CD14-positive monocyte (primary cell): Measurements from ENCODE around the gene WNT9B. TPM values are rescaled to one million over a fixed set of nuclear protein-coding genes. Genes with fewer than 3 reads are reported as not detected.

ENCODE experiments used
- DNase-seq, 3 donors: peaks; one replicate each; pipeline ENCODE4 v3.0.0-alpha.2; 2011 to 2022
- H2AFZ ChIP-seq: 2 replicates; pipeline ENCODE4 v1.6.0; 2012; ENCODE audit warnings: mild to moderate bottlenecking, low read depth, low read length, inconsistent platforms; ENCODE audit not compliant: insufficient read depth, poor library complexity, severe bottlenecking
- H3K27ac ChIP-seq, 2 donors: 1 replicate in 1 of 2; 2 replicates in 1 of 2; pipeline ENCODE4 v1.5.1; 2012 to 2013; ENCODE audit warnings: low read length in 2 of 2, control low read depth in 1 of 2, inconsistent platforms in 1 of 2, low read depth in 1 of 2, mild to moderate bottlenecking in 1 of 2
- H3K27me3 ChIP-seq, 2 donors: one replicate each; pipeline versions ENCODE4 v1.6.0 to v1.6.1; 2011 to 2013; ENCODE audit warnings: low read length in 2 of 2; ENCODE audit not compliant: control insufficient read depth in 2 of 2, insufficient read depth in 2 of 2
- H3K36me3 ChIP-seq, 2 donors: replicated peaks in 1 of 2; 1 replicate in 1 of 2; 2 replicates in 1 of 2; pipeline versions ENCODE4 v1.5.1 to v1.6.1; 2012 to 2013; ENCODE audit warnings: low read length in 2 of 2, control low read depth in 1 of 2, inconsistent platforms in 1 of 2, mild to moderate bottlenecking in 1 of 2; ENCODE audit not compliant: insufficient read depth in 2 of 2, control insufficient read depth in 1 of 2
- H3K4me1 ChIP-seq, 2 donors: 1 replicate in 1 of 2; 2 replicates in 1 of 2; pipeline versions ENCODE4 v1.5.1 to v1.6.1; 2012 to 2013; ENCODE audit warnings: low read length in 2 of 2, control low read depth in 1 of 2, inconsistent platforms in 1 of 2, mild to moderate bottlenecking in 1 of 2, moderate library complexity in 1 of 2; ENCODE audit not compliant: insufficient read depth in 2 of 2, control insufficient read depth in 1 of 2
- H3K4me2 ChIP-seq: replicated peaks from 2 replicates; pipeline ENCODE3; 2012; ENCODE audit warnings: low read length, moderate library complexity, mild to moderate bottlenecking; ENCODE audit not compliant: poor library complexity, severe bottlenecking; ENCODE audit errors: extremely low read depth
- H3K4me3 ChIP-seq, 3 experiments: fragments of 200-600 bp in 1 of 3; sonication (generic) in 1 of 3; replicated peaks in 1 of 3; 1 replicate in 2 of 3; 2 replicates in 1 of 3; pipeline ENCODE4 v1.5.1; 2011 to 2013; ENCODE audit warnings: low read length in 3 of 3, mild to moderate bottlenecking in 3 of 3, control low read depth in 2 of 3, low read depth in 2 of 3, inconsistent platforms in 1 of 3, moderate library complexity in 1 of 3
- H3K79me2 ChIP-seq: 2 replicates; pipeline ENCODE4 v1.6.0; 2012; ENCODE audit warnings: mild to moderate bottlenecking, control low read depth, inconsistent platforms, low read length, moderate library complexity; ENCODE audit not compliant: insufficient read depth
- H3K9ac ChIP-seq: 2 replicates; pipeline ENCODE4 v1.6.0; 2017; ENCODE audit warnings: low read length, mild to moderate bottlenecking; ENCODE audit not compliant: insufficient read depth, poor library complexity, severe bottlenecking
- H3K9me3 ChIP-seq, 2 donors: replicated peaks in 1 of 2; 1 replicate in 1 of 2; 2 replicates in 1 of 2; pipeline versions ENCODE4 v1.5.1 to v1.6.1; 2012 to 2013; ENCODE audit warnings: low read length in 2 of 2, control low read depth in 1 of 2; ENCODE audit not compliant: control insufficient read depth in 1 of 2, insufficient read depth in 1 of 2
- H4K20me1 ChIP-seq: 2 replicates; pipeline ENCODE4 v1.6.0; 2012; ENCODE audit warnings: mild to moderate bottlenecking, low read length, control low read depth, moderate library complexity; ENCODE audit not compliant: insufficient read depth
- H3K27ac Mint-ChIP-seq, 7 donors: one replicate each; pipeline ENCODE4 v1.8.0; 2020; ENCODE audit warnings: mild to moderate bottlenecking in 7 of 7, mixed read lengths in 7 of 7, moderate library complexity in 6 of 7, inconsistent platforms in 2 of 7
- H3K27me3 Mint-ChIP-seq, 3 donors: one replicate each; pipeline ENCODE4 v1.8.0; 2021 to 2022; ENCODE audit warnings: low read depth in 3 of 3, mild to moderate bottlenecking in 3 of 3, mixed read lengths in 3 of 3, moderate library complexity in 3 of 3, inconsistent platforms in 1 of 3
- H3K36me3 Mint-ChIP-seq, 2 donors: one replicate each; pipeline ENCODE4 v1.8.0; 2020; ENCODE audit warnings: mixed read lengths in 2 of 2, inconsistent platforms in 1 of 2, mild to moderate bottlenecking in 1 of 2
- H3K4me1 Mint-ChIP-seq: one replicate; pipeline ENCODE4 v1.8.0; 2020; ENCODE audit warnings: mild to moderate bottlenecking, mixed read lengths
- H3K4me3 Mint-ChIP-seq, 2 donors: one replicate each; pipeline ENCODE4 v1.8.0; 2020; ENCODE audit warnings: mild to moderate bottlenecking in 2 of 2, mixed read lengths in 2 of 2, moderate library complexity in 1 of 2
- H3K9me3 Mint-ChIP-seq, 7 donors: one replicate each; pipeline ENCODE4 v1.8.0; 2020 to 2022; ENCODE audit warnings: mixed read lengths in 7 of 7, mild to moderate bottlenecking in 6 of 7, moderate library complexity in 6 of 7, inconsistent platforms in 2 of 7
- CTCF ChIP-seq: fragments of 200-600 bp; IDR thresholded peaks from one replicate; pipeline ENCODE4 v1.8.0; 2022; ENCODE audit warnings: antibody characterized with exemption, mild to moderate bottlenecking
- WGBS: methylation state at CpG from one replicate; pipeline ENCODE4 v1.1.5; 2013; ENCODE audit warnings: missing lambda C conversion rate; ENCODE audit not compliant: insufficient coverage; 5-methylcytosine and 5-hydroxymethylcytosine counted together
- intact Hi-C, 2 donors: fragments of 100-400 bp; cut with micrococcal nuclease; formaldehyde crosslinking; loops; one replicate each; pipeline versions ENCODE4 v1.15.0 to v1.15.1; 2023
- polyA plus RNA-seq, 3 donors: library from polyadenylated mRNA; depleted of rRNA in 1 of 3; unstranded in 2 of 3; stranded (reverse) in 1 of 3; fragments of 300-500 nt in 2 of 3; fragments of >200 nt in 1 of 3; fragmentation: Illumina TruSeq in 2 of 3; gene quantifications; 1 replicate in 2 of 3; 2 replicates in 1 of 3; pipeline ENCODE4 v1.2.3, GENCODE V29; 2012 to 2021

WNT9B gene
- polyA plus RNA-seq, 3 donors = 0.19 TPM; not detected in 2

- H3K27me3 ChIP-seq = no peaks in the 10 kb centered on the region
- H3K36me3 ChIP-seq = peaks cover 14 to 30% of the 10 kb centered on the region in 2 donors
- TF ChIP-seq CTCF = no peak
- H3K36me3 Mint-ChIP-seq = peaks cover 19 to 22% of the 10 kb centered on the region in 2 donors
- WGBS = 100% methylated on average over 1 of the region's 5 CpGs
- H3K9me3 Mint-ChIP-seq = peaks cover 0 to 5% (median 3%) of the 10 kb centered on the region in 7 donors
- no peaks in the 10 kb centered on the region for H3K9me3 ChIP-seq
- peaks cover 0 to 5% (median 4%) of the 10 kb centered on the region in 3 donors for H3K27me3 Mint-ChIP-seq
- H3K79me2 ChIP-seq = peaks cover 66% of the 10 kb centered on the region
- peaks cover 14 to 24% of the 10 kb centered on the region in 2 donors for H3K4me1 ChIP-seq
- intact Hi-C loops = no loop called here
- no peak overlapping the region for H3K4me3 ChIP-seq
- peaks cover 33% of the 10 kb centered on the region for H3K4me1 Mint-ChIP-seq
- no peak overlapping the region for H2AFZ ChIP-seq
- H4K20me1 ChIP-seq = peaks cover 58% of the 10 kb centered on the region
- no peak for DNase-seq
- peak overlapping the region in 1 of 2 donors; percentile 16 for H3K4me3 Mint-ChIP-seq
- H3K9ac ChIP-seq = no peak overlapping the region
- peak overlapping the region; percentile 5 for H3K4me2 ChIP-seq
- H3K27ac Mint-ChIP-seq = peak overlapping the region in 2 of 7 donors; percentile 6 to 22
- peak overlapping the region in 1 of 2 donors; percentile 14 for H3K27ac ChIP-seq
Observed at GRCh38 chr17:46925185-46925868, 73.9 kb downstream of the WNT9B start.

- Mint-ChIP-seq H3K4me3 (no peak overlapping the region), H3K27me3 (no peaks in the 10 kb centered on the region), H3K36me3 (peaks cover 50 to 53% of the 10 kb centered on the region in 2 donors), H3K4me1 (peaks cover 27% of the 10 kb centered on the region), H3K27ac (no peak overlapping the region), H3K9me3 (no peaks in the 10 kb centered on the region)
- peaks cover 46 to 63% of the 10 kb centered on the region in 2 donors for H3K36me3 ChIP-seq
- WGBS = 92% methylated on average over 9 of the region's 10 CpGs
- no peak for TF ChIP-seq CTCF
- peaks cover 59% of the 10 kb centered on the region for H4K20me1 ChIP-seq
- H3K9ac ChIP-seq = no peak overlapping the region
- no peak overlapping the region for H3K4me2 ChIP-seq
- intact Hi-C loops = no loop called here
- no peak overlapping the region for H3K27ac ChIP-seq
- no peaks in the 10 kb centered on the region for H3K9me3 ChIP-seq
- no peaks in the 10 kb centered on the region for H3K27me3 ChIP-seq
- H2AFZ ChIP-seq = no peak overlapping the region
- H3K4me1 ChIP-seq = peaks cover 11 to 19% of the 10 kb centered on the region in 2 donors
- H3K79me2 ChIP-seq = peaks cover 58% of the 10 kb centered on the region
- no peak for DNase-seq
- no peak overlapping the region for H3K4me3 ChIP-seq
Observed at GRCh38 chr17:46928467-46929261, 77.3 kb downstream of the WNT9B start.
